B cell (primary cell): Measurements from ENCODE around the gene XPA.

Experiments used
- EZH2 ChIP-seq: IDR thresholded peaks from 2 replicates; pipeline ENCODE4 v1.6.1; 2012; ENCODE audit warnings: borderline replicate concordance, low read depth, mild to moderate bottlenecking, moderate library complexity, low read length; ENCODE audit not compliant: insufficient read depth, poor library complexity, severe bottlenecking
- TF ChIP-seq, protein P1 (sequence below): fragments of 200-600 bp; IDR thresholded peaks from one replicate; pipeline ENCODE4 v1.8.0; 2022; ENCODE audit warnings: antibody characterized with exemption, mild to moderate bottlenecking

DNA sequence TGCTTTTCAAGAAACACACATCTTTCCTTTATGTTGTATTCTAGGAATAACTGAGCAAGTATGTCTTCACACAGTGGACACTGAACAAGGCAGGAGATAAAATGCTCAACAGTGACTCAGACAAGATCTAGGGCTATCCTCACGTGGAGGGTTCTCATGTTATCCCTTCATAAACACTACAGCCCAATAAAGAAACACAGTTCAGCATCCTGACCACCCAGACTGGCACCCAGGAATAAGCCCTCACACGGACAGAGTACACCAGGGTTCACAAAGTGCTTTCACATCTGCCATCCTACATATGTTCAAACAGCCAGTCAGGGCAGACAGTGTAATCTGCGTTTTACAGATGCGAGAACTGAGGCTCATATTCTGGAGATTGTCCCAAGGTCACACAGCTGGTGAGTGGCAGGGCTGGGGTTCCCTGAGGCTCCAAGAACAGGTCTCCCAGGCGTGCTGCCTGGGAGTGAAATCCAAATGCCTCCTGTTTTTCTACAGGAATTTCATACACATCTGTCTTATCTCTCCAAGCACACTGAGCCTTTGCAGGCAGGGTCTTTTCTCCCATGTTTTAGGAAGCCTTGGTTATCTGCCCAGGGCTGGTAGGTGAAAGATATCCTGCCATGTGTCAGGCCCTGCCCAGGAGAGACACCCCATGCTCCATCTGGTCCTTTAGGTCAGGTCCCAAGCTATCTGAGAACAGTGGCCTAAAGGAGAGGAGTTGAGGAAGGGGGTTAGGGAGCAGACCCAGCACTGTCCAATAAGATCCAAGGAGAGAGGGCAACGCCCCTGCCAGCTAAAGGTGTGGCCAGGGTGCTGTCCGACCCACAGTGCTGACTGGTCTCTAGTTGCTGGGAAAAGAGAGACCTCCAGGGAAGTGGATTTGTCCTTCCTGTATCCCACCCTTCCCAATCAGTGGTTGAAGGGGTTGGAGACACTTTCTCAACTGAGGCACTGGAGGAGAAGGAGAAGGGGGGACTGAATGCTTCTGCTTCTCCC is 47.9 kb upstream of the XPA start:
- TF ChIP-seq, protein P1, sequence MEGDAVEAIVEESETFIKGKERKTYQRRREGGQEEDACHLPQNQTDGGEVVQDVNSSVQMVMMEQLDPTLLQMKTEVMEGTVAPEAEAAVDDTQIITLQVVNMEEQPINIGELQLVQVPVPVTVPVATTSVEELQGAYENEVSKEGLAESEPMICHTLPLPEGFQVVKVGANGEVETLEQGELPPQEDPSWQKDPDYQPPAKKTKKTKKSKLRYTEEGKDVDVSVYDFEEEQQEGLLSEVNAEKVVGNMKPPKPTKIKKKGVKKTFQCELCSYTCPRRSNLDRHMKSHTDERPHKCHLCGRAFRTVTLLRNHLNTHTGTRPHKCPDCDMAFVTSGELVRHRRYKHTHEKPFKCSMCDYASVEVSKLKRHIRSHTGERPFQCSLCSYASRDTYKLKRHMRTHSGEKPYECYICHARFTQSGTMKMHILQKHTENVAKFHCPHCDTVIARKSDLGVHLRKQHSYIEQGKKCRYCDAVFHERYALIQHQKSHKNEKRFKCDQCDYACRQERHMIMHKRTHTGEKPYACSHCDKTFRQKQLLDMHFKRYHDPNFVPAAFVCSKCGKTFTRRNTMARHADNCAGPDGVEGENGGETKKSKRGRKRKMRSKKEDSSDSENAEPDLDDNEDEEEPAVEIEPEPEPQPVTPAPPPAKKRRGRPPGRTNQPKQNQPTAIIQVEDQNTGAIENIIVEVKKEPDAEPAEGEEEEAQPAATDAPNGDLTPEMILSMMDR, result no peak
- TF ChIP-seq EZH2, result no peak
